Vagina (tissue), 2 donors: ENCODE data around the gene SHD. TPM values are rescaled to one million over a fixed set of nuclear protein-coding genes. Genes with fewer than 3 reads are reported as not detected.

Experiments
- DNase-seq, 2 donors: peaks; one replicate each; pipeline ENCODE4 v3.0.0-alpha.2; 2017; ENCODE audit errors: extremely low spot score in 2 of 2
- H3K27ac ChIP-seq: fragments of 200-600 bp; sonication (generic); one replicate; pipeline ENCODE4 v1.5.1; 2019
- H3K27me3 ChIP-seq: fragments of 200-600 bp; sonication (generic); one replicate; pipeline ENCODE4 v1.5.1; 2019
- H3K36me3 ChIP-seq, 2 donors: fragments of 200-600 bp; sonication (generic); one replicate each; pipeline ENCODE4 v1.5.1; 2017 to 2019
- H3K4me1 ChIP-seq: fragments of 200-600 bp; sonication (generic); one replicate; pipeline ENCODE4 v1.5.1; 2019
- H3K4me3 ChIP-seq, 2 donors: fragments of 200-600 bp; sonication (generic); 1 replicate in 1 of 2; 2 replicates in 1 of 2; pipeline ENCODE4 v1.5.1; 2016 to 2019
- H3K9me3 ChIP-seq: fragments of 200-600 bp; sonication (generic); one replicate; pipeline ENCODE4 v1.5.1; 2019
- POLR2A ChIP-seq, 2 donors: fragments of 450-650 bp; IDR thresholded peaks; one replicate each; pipeline ENCODE4 v1.6.1; 2017; ENCODE audit warnings: antibody characterized with exemption in 2 of 2, mild to moderate bottlenecking in 2 of 2, moderate library complexity in 2 of 2
- POLR2AphosphoS5 ChIP-seq, 2 donors: sonication (generic); formaldehyde crosslinking; IDR thresholded peaks; one replicate each; pipeline ENCODE4 v1.9.0; 2017; ENCODE audit warnings: antibody characterized with exemption in 2 of 2, mild to moderate bottlenecking in 2 of 2, low read depth in 1 of 2; ENCODE audit not compliant: insufficient read depth in 1 of 2
- intact Hi-C: fragments of 100-400 bp; cut with DNase I; formaldehyde crosslinking; loops from one replicate; pipeline ENCODE4 v1.15.1; 2023
- total RNA-seq: library from RNA; depleted of rRNA; stranded (reverse); fragments of >200 nt; gene quantifications from one replicate; pipeline ENCODE4 v1.2.3, GENCODE V29; 2016
- TF ChIP-seq, protein P1 (sequence below), 3 experiments: fragments of 450-650 bp in 2 of 3; fragments of 200-600 bp in 1 of 3; sonication (generic) in 1 of 3; IDR thresholded peaks; one replicate each; pipeline ENCODE4 v1.5.1; 2017 to 2019; ENCODE audit warnings: antibody characterized with exemption in 3 of 3, mild to moderate bottlenecking in 2 of 3, moderate library complexity in 2 of 3

The SHD gene
- total RNA-seq, 1 donor from 2014 or later: not detected

DNA sequence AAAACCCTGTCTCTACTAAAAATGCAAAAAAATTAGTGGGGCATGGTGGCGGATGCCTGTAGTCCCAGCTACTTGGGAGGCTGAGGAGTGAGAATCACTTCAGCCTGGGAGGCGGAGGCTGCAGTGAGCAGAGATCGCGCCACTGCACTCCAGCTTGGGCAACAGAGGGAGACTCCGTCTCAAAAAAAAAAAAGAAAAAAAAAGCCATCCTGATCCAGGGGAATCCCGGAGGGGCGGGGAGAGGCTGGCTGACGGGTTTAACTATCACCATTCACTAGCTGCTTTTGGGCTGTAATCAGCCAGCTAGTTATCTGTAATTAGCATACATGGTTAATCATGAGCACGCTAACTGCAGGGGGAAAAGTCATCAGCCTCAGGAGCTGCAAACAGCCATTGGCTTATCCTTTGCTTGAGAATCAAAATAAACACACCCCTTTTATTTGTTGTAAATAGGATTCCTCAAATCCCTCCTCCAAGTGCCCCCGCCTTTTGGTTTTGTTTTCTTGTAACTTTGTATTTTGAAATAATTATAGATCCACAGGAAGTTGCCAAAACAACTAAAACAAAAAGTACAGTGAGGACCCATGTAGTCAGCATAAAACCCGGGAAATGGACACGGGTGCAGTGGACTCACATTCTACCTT is 34.9 kb downstream of the SHD start:
- no peaks in the 10 kb centered on the region for H3K9me3 ChIP-seq
- no peaks in the 10 kb centered on the region for H3K4me1 ChIP-seq
- intact Hi-C loops: no loop called here
- TF ChIP-seq, protein P1, sequence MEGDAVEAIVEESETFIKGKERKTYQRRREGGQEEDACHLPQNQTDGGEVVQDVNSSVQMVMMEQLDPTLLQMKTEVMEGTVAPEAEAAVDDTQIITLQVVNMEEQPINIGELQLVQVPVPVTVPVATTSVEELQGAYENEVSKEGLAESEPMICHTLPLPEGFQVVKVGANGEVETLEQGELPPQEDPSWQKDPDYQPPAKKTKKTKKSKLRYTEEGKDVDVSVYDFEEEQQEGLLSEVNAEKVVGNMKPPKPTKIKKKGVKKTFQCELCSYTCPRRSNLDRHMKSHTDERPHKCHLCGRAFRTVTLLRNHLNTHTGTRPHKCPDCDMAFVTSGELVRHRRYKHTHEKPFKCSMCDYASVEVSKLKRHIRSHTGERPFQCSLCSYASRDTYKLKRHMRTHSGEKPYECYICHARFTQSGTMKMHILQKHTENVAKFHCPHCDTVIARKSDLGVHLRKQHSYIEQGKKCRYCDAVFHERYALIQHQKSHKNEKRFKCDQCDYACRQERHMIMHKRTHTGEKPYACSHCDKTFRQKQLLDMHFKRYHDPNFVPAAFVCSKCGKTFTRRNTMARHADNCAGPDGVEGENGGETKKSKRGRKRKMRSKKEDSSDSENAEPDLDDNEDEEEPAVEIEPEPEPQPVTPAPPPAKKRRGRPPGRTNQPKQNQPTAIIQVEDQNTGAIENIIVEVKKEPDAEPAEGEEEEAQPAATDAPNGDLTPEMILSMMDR (IDR thresholded peaks at IDR 0.05): no peak
- TF ChIP-seq POLR2A (IDR thresholded peaks at IDR 0.05): no peak
- TF ChIP-seq POLR2AphosphoS5 (IDR thresholded peaks at IDR 0.05; ENCODE audit: insufficient read depth in 1 of 2, low read depth in 1 of 2): no peak
- H3K27me3 ChIP-seq: no peaks in the 10 kb centered on the region
- no peaks in the 10 kb centered on the region for H3K36me3 ChIP-seq
- DNase-seq: no peak
- H3K27ac ChIP-seq: no peak overlapping the region
- H3K4me3 ChIP-seq: no peak overlapping the region

DNA sequence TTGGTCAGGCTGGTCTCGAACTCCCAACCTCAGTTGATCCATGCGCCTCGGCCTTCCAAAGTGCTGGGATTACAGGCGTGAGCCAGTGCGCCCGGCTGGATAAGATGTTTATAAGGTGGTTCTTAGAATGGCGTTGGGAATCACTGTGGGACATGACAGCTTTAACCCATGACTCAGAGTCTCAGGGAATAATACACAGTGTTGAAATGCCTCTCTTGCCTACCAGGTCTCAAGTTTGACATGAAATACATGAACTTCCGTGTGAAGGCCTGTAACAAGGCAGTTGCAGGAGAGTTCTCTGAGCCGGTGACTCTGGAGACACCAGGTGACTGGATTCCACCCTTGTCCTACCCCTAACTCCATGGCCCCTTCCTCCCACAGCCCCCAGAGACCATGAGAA is 37.9 kb downstream of the SHD start:
- no peak for TF ChIP-seq POLR2AphosphoS5 (IDR thresholded peaks at IDR 0.05; ENCODE audit: insufficient read depth in 1 of 2, low read depth in 1 of 2)
- TF ChIP-seq POLR2A (IDR thresholded peaks at IDR 0.05): no peak
- TF ChIP-seq, protein P1 (IDR thresholded peaks at IDR 0.05): no peak
- DNase-seq: no peak
- no peaks in the 10 kb centered on the region for H3K4me1 ChIP-seq
- H3K27ac ChIP-seq: no peak overlapping the region
- intact Hi-C loops: no loop called here
- H3K4me3 ChIP-seq: no peak overlapping the region
- H3K9me3 ChIP-seq: no peaks in the 10 kb centered on the region
- no peaks in the 10 kb centered on the region for H3K27me3 ChIP-seq
- H3K36me3 ChIP-seq: no peaks in the 10 kb centered on the region

DNA sequence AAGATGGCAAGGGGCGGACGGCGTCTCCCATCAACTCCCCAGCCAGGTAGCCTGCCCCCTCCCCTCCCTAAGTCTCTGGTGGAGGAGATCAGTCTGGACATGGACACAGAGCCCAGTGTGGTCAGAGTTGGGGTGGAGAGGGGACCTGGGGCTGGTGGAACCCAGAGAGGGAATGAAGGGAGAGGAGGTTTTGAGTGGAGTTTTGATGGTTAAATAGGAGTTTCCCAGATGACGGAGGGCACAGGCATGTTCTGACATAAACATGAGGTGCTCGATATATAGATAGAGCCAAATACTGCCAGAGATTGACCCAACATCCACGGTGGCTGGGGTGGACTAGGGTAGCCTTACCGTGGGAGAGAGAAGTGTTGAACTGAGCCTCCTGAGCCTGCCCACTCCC is 39.4 kb downstream of the SHD start:
- TF ChIP-seq, protein P1 (IDR thresholded peaks at IDR 0.05): no peak
- TF ChIP-seq POLR2AphosphoS5 (IDR thresholded peaks at IDR 0.05; ENCODE audit: insufficient read depth in 1 of 2, low read depth in 1 of 2) (no peak), POLR2A (IDR thresholded peaks at IDR 0.05) (no peak)
- Histone ChIP-seq H3K36me3 (no peaks in the 10 kb centered on the region), H3K27ac (no peak overlapping the region), H3K4me3 (no peak overlapping the region), H3K4me1 (no peaks in the 10 kb centered on the region), H3K9me3 (no peaks in the 10 kb centered on the region), H3K27me3 (no peaks in the 10 kb centered on the region)
- intact Hi-C loops: no loop called here
- DNase-seq: no peak

DNA sequence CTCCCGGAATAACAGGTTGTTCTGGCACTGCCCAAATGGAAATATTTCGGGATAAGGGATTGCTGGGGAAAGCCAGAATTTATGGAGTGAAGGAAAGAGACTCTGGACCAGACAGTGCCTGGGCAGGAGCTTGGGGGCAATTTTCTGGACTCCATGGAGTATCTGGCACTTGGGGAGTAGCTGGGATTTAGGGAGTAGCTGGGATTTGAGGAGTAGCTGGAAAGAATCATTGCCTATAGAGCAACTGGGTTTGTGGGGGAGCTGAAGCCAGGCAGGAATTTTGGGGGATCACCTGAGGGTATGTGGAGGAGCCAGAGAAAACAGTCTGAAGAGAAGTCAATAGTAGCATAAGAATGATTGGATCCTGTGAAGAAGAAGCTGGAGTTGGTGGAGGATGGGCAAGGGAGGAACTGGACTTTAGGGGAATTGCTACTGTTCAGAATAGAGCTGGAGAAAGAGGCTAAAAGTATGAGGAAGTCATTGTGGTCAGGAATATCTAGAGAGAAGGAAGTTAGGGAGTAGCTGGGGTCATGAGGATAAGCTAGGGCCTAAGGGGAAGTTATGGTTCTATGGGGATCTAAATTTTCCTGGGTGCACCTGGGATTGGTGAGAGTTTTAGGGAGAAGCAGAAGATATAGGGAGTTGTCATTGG is 40.1 kb downstream of the SHD start:
- intact Hi-C loops: no loop called here
- Histone ChIP-seq H3K4me3 (no peak overlapping the region), H3K36me3 (no peaks in the 10 kb centered on the region), H3K4me1 (no peaks in the 10 kb centered on the region), H3K27me3 (no peaks in the 10 kb centered on the region), H3K9me3 (no peaks in the 10 kb centered on the region), H3K27ac (no peak overlapping the region)
- TF ChIP-seq, protein P1 (IDR thresholded peaks at IDR 0.05): no peak
- TF ChIP-seq POLR2AphosphoS5 (IDR thresholded peaks at IDR 0.05; ENCODE audit: insufficient read depth in 1 of 2, low read depth in 1 of 2): no peak
- TF ChIP-seq POLR2A (IDR thresholded peaks at IDR 0.05): no peak
- DNase-seq: no peak

DNA sequence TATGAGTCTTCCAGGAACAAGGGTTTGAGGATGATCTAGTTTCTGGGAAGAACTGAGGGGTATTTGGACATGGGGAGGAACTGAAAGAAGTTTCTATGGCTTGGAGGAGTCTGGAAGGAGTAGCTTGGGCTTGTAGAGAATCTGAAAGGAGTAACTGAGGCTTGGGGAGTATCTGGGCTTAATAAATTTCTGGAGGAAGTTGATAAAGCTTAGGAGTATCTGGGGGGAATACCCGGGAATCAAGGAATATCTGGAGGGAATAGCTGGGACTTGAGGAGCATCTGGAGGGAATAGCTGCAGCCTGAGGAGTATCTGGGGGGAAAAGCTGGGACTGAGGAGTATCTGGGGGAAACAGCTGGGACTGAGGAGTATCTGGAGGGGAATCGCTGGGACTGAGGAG is 41.4 kb downstream of the SHD start:
- H3K4me3 ChIP-seq: no peak overlapping the region
- H3K36me3 ChIP-seq: no peaks in the 10 kb centered on the region
- H3K4me1 ChIP-seq: no peaks in the 10 kb centered on the region
- no peak overlapping the region for H3K27ac ChIP-seq
- intact Hi-C loops: no loop called here
- no peaks in the 10 kb centered on the region for H3K27me3 ChIP-seq
- no peaks in the 10 kb centered on the region for H3K9me3 ChIP-seq
- no peak for DNase-seq
- TF ChIP-seq, protein P1 (IDR thresholded peaks at IDR 0.05): no peak
